IgD-negative memory B cell (primary cell): ENCODE data around the gene CRKL. TPM values are rescaled to one million over a fixed set of nuclear protein-coding genes. Genes with fewer than 3 reads are reported as not detected.
A peak's percentile ranks its signal among the peaks of the same experiment; 100 is the strongest.

ENCODE experiments used
- H3K27ac Mint-ChIP-seq, 3 donors: one replicate each; pipeline ENCODE4 v1.8.0; 2020 to 2022; ENCODE audit warnings: mild to moderate bottlenecking in 3 of 3, mixed read lengths in 3 of 3, moderate library complexity in 1 of 3
- H3K27me3 Mint-ChIP-seq: one replicate; pipeline ENCODE4 v1.8.0; 2021; ENCODE audit warnings: mixed read lengths
- H3K36me3 Mint-ChIP-seq: one replicate; pipeline ENCODE4 v1.8.0; 2020; ENCODE audit warnings: mild to moderate bottlenecking, mixed read lengths
- H3K4me1 Mint-ChIP-seq, 3 donors: one replicate each; pipeline ENCODE4 v1.8.0; 2020 to 2022; ENCODE audit warnings: mixed read lengths in 3 of 3, mild to moderate bottlenecking in 1 of 3
- H3K4me3 Mint-ChIP-seq, 4 donors: one replicate each; pipeline ENCODE4 v1.8.0; 2020 to 2022; ENCODE audit warnings: mild to moderate bottlenecking in 4 of 4, mixed read lengths in 4 of 4, moderate library complexity in 3 of 4
- H3K9me3 Mint-ChIP-seq, 3 donors: one replicate each; pipeline ENCODE4 v1.8.0; 2020 to 2021; ENCODE audit warnings: mixed read lengths in 3 of 3, mild to moderate bottlenecking in 1 of 3
- polyA plus RNA-seq: library from polyadenylated mRNA; unstranded; fragments of 300-500 nt; fragmentation: Illumina TruSeq; gene quantifications from one replicate; pipeline ENCODE4 v1.2.3, GENCODE V29; 2021

Gene CRKL
- polyA plus RNA-seq, 1 donor from 2014 or later = 47.2 TPM

DNA sequence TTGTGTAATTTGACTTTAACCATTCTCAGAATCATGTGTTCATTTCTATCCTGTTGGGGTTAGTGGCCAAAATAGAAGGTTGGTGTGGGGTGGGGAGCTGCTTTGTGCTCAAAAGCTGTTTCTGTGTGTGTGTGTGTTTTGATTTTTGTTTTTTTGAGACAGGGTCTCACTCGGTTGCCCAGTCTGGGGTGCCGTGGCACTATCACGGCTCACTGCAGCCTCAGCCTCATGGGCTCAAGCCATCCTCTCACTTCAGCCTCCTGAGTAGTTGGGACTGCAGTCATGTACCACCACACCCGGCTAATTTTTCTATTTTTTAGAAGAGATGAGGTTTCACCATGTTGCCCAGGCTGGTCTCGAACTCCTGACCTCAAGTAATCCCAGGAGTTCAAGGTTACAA lies 31.8 kb downstream of the CRKL start:
- H3K27ac Mint-ChIP-seq = no peak overlapping the region
- no peak overlapping the region for H3K4me3 Mint-ChIP-seq
- H3K9me3 Mint-ChIP-seq = no peaks in the 10 kb centered on the region
- peaks cover 13 to 27% (median 17%) of the 10 kb centered on the region in 3 donors for H3K4me1 Mint-ChIP-seq
- H3K27me3 Mint-ChIP-seq = no peaks in the 10 kb centered on the region
- H3K36me3 Mint-ChIP-seq = peaks cover 3% of the 10 kb centered on the region

- peaks cover 13 to 28% (median 17%) of the 10 kb centered on the region in 3 donors for H3K4me1 Mint-ChIP-seq
- H3K36me3 Mint-ChIP-seq = peaks cover 3% of the 10 kb centered on the region
Observed at GRCh38 chr22:20949698-20950183, 32.5 kb downstream of the CRKL start.

DNA sequence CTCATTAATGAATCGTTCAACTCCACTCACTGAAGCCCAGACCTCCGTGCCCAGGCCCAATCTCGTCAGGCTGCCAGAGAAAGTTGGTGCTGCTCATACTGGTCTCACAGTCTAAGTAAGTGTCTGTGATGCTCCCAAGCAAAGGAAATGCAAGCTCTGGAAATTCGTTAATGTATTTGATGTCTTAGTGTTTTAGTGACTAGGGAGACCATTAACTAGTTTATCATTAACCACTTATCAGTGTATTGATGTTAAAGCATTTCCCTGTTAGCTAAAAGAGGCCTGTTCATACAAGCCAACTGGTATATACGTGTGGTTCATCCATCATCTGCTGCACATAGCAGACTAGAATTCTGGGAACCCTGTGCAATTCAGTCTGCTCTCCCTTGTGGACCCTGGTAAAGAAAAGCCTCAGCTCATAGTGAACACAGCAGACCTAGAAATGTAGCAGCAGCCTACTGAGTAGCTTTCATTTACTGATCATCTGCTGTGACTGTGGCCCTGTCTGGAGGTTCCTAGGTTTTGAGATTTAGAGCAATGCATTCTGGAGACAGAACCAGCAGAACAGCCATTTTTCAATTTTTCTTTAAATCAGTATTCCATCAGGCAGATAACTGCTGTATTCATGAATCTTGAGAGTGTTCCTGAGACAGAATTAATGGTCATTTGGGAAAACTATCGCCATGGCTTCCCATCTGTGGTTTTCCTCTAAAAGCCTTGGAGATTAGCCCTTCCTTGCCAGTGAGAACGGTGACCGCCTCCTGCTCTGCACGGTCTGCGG lies 34.1 kb downstream of the CRKL start:
- no peak overlapping the region for H3K4me3 Mint-ChIP-seq

More at GRCh38 chr22:20949698-20950183, 32.5 kb downstream of the CRKL start:
- Mint-ChIP-seq H3K9me3 (no peaks in the 10 kb centered on the region), H3K4me3 (no peak overlapping the region), H3K27me3 (no peaks in the 10 kb centered on the region), H3K27ac (peak overlapping the region in 1 of 3 donors; percentile 8)

DNA sequence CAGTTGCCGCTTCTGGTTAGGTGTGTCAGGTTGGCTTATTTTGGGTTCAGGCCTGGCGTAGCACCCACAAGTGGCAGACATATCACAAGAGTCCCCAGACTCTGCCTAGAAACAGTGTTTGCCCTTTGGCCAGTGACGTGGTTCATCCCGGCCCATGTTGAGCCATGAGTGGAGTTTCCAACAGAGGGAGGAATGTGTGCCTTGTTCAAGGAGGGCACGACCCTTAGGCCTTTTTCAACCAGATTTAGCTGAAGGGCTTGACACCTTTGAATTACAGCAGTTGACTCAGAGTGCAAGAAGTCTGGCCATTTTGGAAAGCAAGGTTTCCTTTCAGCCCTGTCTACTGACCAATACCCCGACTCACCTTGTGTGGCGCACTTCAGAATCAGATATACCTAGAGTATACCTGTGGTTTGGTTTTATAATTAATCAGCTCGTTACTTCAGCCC lies 34.7 kb downstream of the CRKL start:
- Mint-ChIP-seq H3K4me3 (no peak overlapping the region), H3K36me3 (peaks cover 3% of the 10 kb centered on the region), H3K27me3 (no peaks in the 10 kb centered on the region), H3K4me1 (peaks cover 5 to 10% (median 6%) of the 10 kb centered on the region in 3 donors), H3K9me3 (no peaks in the 10 kb centered on the region), H3K27ac (peak overlapping the region in 1 of 3 donors; percentile 23)

More for the DNA sequence above, 34.1 kb downstream of the CRKL start:
- peaks cover 3% of the 10 kb centered on the region for H3K36me3 Mint-ChIP-seq
- H3K9me3 Mint-ChIP-seq = no peaks in the 10 kb centered on the region
- no peak overlapping the region for H3K27ac Mint-ChIP-seq
- no peaks in the 10 kb centered on the region for H3K27me3 Mint-ChIP-seq
- peaks cover 3 to 15% (median 8%) of the 10 kb centered on the region in 3 donors for H3K4me1 Mint-ChIP-seq

- no peak overlapping the region for H3K4me3 Mint-ChIP-seq
- peak overlapping the region in 2 of 3 donors; percentile 9 to 23 for H3K27ac Mint-ChIP-seq
- H3K9me3 Mint-ChIP-seq = no peaks in the 10 kb centered on the region
- H3K4me1 Mint-ChIP-seq = peaks cover 5 to 10% (median 6%) of the 10 kb centered on the region in 3 donors
- H3K36me3 Mint-ChIP-seq = peaks cover 3% of the 10 kb centered on the region
- peaks cover 3% of the 10 kb centered on the region for H3K27me3 Mint-ChIP-seq
Observed at GRCh38 chr22:20952544-20953341, 35.5 kb downstream of the CRKL start.

DNA sequence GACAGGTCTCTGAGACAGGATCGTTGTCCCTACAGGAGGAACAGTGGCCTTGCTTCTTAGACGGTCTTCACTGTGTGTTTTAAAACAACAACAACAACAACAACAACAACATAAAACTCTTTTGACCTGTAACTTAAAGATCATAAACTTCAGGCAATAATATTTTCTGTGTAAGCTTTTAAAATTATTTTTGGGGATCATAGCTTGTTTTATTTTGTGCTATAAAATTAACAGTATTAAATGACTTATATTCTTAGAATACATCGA lies 36.1 kb downstream of the CRKL start:
- Mint-ChIP-seq H3K36me3 (peaks cover 1% of the 10 kb centered on the region), H3K4me3 (no peak overlapping the region), H3K27ac (no peak overlapping the region), H3K9me3 (no peaks in the 10 kb centered on the region), H3K27me3 (peaks cover 8% of the 10 kb centered on the region), H3K4me1 (peaks cover 5 to 6% (median 5%) of the 10 kb centered on the region in 3 donors)

DNA sequence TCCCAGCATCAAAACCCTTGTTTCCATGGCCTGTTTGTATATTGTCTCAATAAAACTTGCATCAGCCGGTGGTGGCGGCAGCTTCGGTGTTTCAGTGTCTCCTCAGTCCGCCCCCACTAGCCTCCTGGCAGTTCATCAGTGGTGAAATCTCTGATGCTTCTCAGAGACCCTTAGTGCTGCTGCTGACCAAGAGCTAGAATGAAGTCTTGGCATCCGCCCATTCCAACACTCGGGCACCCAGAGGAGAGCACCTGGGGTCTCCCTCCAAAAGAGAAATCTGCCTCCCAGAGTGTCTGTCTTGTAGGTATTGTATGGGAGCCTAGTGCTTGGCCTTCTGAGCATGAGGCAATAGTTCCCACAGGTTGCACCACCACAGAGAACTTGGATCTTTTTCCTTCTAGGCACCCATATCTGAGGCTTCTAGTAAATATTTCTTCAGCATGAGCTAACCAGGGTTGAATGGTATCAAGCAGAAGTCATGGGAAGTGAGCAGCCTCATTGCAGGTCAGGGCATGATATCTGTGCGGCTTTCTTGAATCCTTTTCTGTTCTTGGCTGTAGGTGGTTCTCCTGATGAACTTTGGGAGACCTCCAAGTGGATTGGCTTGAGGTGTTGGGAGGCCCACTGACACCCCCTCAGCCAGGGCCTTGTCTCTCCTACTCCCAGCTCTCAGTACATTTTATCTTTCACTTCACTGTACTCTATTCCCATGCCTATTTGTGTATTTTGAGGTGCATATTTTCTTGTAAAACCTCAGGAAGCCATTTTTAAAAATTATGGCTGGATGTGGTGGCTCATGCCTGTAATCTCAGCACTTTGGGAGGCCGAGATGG lies 36.7 kb downstream of the CRKL start:
- H3K4me1 Mint-ChIP-seq = peaks cover 4 to 6% (median 5%) of the 10 kb centered on the region in 3 donors
- peaks cover 11% of the 10 kb centered on the region for H3K27me3 Mint-ChIP-seq
- H3K27ac Mint-ChIP-seq = no peak overlapping the region
- peaks cover 1% of the 10 kb centered on the region for H3K36me3 Mint-ChIP-seq
- peak overlapping the region in 1 of 4 donors; percentile 13 for H3K4me3 Mint-ChIP-seq
- H3K9me3 Mint-ChIP-seq = no peaks in the 10 kb centered on the region

DNA sequence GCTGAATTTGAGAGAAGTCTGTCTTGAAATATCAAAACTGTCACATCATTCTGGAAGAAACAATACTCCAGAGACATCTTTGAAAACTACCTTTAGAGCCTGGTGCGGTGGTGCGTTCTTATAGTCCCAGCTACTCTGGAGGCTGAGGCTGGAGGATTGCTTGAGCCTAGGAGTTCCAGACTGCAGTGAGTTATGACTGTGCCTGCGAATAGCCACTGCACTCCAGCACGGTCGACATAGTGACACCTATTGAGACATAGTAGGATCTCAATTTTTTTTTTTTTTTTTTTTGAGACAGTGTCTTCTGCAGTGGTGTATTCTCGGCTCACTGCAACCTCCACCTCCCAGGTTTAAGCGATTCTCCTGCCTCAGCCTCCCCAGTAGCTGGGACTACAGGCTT lies 38.3 kb downstream of the CRKL start:
- peak overlapping the region in 1 of 4 donors; percentile 48 for H3K4me3 Mint-ChIP-seq
- H3K36me3 Mint-ChIP-seq = peaks cover 1% of the 10 kb centered on the region
- H3K9me3 Mint-ChIP-seq = no peaks in the 10 kb centered on the region
- H3K4me1 Mint-ChIP-seq = peaks cover 4 to 5% (median 4%) of the 10 kb centered on the region in 3 donors
- no peak overlapping the region for H3K27ac Mint-ChIP-seq
- H3K27me3 Mint-ChIP-seq = peaks cover 15% of the 10 kb centered on the region

DNA sequence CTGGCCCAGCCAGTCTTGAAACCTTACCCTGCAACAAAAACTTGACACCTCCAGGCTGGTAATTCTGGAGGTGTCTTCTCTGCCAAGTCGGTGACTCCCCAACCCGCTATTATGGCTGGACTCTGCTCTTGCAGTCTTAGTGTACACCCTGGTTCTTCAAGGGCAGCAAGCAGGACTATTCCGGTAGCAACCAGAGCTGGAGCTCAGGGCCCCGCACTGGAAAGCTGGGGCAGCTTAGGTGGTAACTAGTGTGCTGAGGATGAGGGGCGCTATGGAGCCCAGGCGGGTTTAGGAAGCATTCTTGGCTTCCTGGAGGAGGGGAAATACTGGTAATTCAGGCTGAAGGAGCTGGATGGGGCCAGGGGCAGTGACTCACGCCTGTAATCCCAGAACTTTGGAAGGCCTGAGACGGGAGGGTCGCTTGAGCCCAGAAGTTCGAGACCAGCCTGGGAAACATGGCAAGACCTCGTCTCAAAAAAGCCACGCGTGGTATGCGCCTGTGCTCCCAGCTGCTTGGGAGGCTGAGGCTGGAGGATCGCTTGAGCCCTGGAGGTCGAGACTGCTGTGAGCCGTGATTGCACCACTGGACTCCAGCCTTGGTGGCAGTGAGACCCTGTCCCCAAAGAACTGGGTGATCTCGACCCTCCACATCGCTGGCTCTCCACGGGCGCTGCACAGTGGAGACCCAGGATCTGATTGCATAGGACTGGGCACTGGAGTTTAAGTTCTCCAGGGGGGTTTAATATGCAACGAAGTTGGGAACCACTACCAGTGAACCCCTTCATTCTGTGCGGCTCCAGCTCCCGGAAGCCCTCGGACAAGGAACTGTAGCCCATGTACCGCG lies 39.3 kb downstream of the CRKL start:
- H3K36me3 Mint-ChIP-seq = peaks cover 1% of the 10 kb centered on the region
- peaks cover 4 to 5% (median 4%) of the 10 kb centered on the region in 3 donors for H3K4me1 Mint-ChIP-seq
- peak overlapping the region; percentile 58 to 94 (median 80) for H3K4me3 Mint-ChIP-seq
- no peaks in the 10 kb centered on the region for H3K9me3 Mint-ChIP-seq
- H3K27me3 Mint-ChIP-seq = peaks cover 15% of the 10 kb centered on the region
- H3K27ac Mint-ChIP-seq = peak overlapping the region in 1 of 3 donors; percentile 6

DNA sequence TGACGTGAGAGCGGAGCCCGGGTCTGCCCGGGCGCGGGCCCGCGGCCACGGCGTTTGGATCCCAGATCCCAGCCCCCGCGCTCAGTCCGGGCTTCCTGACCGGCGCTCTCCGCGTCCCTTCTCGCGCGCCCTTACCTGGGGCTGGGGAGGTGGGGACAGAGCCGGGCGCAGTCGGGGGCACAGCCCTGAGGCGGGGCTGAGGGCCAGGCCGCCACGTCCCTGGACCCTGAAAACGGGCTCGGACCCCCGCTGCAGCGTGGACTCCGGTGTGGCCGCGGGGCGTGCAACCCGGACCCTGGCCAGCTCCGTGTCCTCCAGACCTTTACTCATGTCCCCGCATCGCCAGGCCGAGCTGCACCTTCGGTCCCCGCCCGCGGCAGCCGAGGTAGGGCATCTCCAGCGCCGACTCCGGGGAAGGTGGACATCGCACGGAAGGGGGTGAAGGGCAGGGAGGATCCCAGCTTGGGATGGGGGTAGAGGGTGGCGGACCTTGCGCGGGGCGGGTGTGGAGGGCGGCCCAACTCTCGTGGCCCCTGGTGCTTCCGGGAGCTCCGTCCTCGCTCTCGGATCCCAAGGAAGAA lies 40.0 kb downstream of the CRKL start:
- Mint-ChIP-seq H3K27me3 (peaks cover 15% of the 10 kb centered on the region), H3K4me1 (peaks cover 6 to 10% (median 9%) of the 10 kb centered on the region in 3 donors), H3K9me3 (no peaks in the 10 kb centered on the region), H3K36me3 (peaks cover 1% of the 10 kb centered on the region), H3K4me3 (peak overlapping the region; percentile 71 to 87 (median 80)), H3K27ac (no peak overlapping the region)

DNA sequence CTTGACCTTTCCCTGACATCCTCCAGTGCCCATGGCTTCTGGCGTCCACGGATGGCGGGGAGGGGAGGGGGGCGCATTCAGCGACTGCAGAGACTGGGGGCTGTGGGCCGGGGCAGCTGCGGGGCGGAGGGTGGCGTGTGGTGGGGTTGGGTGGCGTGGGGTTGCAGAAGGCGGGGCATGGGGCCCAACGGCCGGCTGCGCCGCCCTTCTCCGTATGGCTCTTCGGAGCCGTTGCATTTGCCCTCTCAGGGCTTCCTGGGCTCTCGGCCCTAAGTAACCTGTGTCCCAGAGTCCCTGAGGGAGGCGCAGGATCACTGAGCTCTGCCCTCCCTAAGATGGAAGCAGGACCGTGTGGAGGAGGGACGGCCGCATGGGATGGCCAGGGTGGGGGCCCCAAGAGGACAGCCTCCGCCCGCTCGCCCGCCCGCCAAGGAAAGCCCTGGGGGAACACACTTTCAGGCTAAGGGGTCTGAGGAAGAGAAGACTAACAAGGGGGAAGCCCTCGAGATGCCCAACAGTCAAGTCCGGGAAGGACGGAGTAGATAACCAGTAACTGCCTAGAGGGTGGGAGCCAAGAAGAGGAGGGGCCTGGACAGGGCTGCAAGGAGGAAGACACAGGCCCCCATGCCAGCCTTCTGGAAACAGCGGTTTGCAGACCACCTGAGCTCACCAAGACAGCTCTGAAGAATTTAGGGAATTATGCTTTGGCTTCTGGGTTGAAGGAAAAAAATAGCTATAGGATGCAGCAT lies 40.6 kb downstream of the CRKL start:
- peaks cover 15% of the 10 kb centered on the region for H3K27me3 Mint-ChIP-seq
- no peaks in the 10 kb centered on the region for H3K9me3 Mint-ChIP-seq
- H3K4me3 Mint-ChIP-seq = peak overlapping the region; percentile 67 to 87 (median 77)
- H3K36me3 Mint-ChIP-seq = peaks cover 1% of the 10 kb centered on the region
- H3K4me1 Mint-ChIP-seq = peaks cover 6 to 10% (median 9%) of the 10 kb centered on the region in 3 donors
- peak overlapping the region in 1 of 3 donors; percentile 70 for H3K27ac Mint-ChIP-seq

GRCh38 chr22:20959578-20960461 lies 42.6 kb downstream of the CRKL start:
- Mint-ChIP-seq H3K4me3 (peak overlapping the region in 1 of 4 donors; percentile 30), H3K9me3 (no peaks in the 10 kb centered on the region)

More at GRCh38 chr22:20959578-20960461, 42.6 kb downstream of the CRKL start:
- H3K27me3 Mint-ChIP-seq = peaks cover 16% of the 10 kb centered on the region
- peak overlapping the region in 2 of 3 donors; percentile 38 to 54 for H3K27ac Mint-ChIP-seq
- H3K36me3 Mint-ChIP-seq = no peaks in the 10 kb centered on the region
- peaks cover 4 to 14% (median 11%) of the 10 kb centered on the region in 3 donors for H3K4me1 Mint-ChIP-seq
